ENCODE results near the gene PTPN14.

Gene PTPN14

GRCh38 chr1:214569357-214570004, 18.1 kb upstream of the PTPN14 start:
- DNase-seq (ENCODE audit: low read depth in 1 of 2, low spot score in 1 of 2) = no peak

- DNase-seq (ENCODE audit: low read depth in 1 of 2, low spot score in 1 of 2) = no peak
These were observed 16.9 kb upstream of the PTPN14 start for GRCh38 chr1:214568328-214568727.

GRCh38 chr1:214567481-214567980, 16.1 kb upstream of the PTPN14 start:
- DNase-seq (ENCODE audit: low read depth in 1 of 2, low spot score in 1 of 2) = no peak

DNA sequence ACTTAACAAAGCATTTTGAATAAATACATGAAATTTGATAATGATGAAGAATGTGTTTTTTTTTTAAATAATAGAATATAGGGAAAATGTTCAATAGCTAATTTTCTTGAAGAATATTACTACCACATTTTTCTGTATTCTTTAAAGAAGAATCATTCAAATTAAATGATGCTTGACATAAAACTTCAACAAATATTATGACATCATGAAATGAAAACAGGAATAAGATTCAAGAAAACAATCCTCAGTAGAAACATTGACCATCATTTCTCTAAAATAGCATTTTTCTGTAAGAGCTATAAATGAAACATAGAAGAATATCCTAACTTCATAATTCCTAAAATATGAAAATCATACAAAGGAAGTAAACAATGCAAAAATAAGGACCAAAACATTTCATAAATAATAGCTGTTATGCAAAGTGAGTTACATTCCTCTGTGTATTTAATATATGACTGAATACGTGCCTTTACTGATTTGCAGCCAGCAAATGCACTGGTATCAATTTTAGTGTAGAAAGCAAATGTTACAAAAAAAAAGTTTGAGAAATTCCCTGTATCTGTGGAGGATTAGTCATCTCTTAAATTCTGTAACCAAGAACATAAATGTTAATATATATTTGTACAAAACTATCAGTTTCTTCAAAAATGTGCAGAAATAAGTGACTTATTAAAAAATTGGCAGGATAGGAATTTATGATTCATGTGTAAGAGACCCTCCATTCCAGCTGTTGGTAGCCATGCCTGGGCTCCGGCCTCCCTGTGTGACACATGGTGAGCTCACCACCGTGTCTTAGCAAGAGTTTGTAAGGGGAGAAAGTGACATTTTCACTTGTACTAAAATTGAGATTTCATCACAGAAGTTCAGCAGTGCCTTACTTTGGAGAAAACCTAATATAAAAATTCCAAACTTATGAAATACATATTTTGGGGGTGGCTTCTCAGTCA, 15.0 kb upstream of the PTPN14 start:
- DNase-seq (ENCODE audit: low read depth in 1 of 2, low spot score in 1 of 2) = no peak

GRCh38 chr1:214565310-214565709, 13.9 kb upstream of the PTPN14 start:
- DNase-seq (ENCODE audit: low read depth in 1 of 2, low spot score in 1 of 2) = no peak

DNA sequence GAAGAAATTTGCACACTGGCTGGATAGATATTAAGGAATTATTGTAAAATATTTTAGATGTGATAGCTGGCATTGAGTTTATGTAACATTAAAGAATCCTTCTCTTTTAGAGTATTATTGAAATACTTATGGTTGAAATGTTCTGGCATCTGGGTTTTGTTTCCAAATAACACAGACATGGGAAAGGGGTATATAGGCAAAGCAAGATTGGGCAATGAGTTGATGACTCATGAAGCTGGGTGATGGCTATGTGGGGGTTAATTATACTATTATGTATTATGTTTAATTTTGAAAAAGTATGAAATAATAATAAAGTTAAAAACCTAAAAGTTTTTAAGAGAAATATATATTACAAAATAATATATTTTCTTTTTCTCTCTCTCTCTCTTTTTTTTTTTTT, 12.5 kb upstream of the PTPN14 start:
- no peak for DNase-seq (ENCODE audit: low read depth in 1 of 2, low spot score in 1 of 2)

- no peak for DNase-seq (ENCODE audit: low read depth in 1 of 2, low spot score in 1 of 2)
These were observed 6.7 kb upstream of the PTPN14 start for GRCh38 chr1:214557952-214558735.

DNA sequence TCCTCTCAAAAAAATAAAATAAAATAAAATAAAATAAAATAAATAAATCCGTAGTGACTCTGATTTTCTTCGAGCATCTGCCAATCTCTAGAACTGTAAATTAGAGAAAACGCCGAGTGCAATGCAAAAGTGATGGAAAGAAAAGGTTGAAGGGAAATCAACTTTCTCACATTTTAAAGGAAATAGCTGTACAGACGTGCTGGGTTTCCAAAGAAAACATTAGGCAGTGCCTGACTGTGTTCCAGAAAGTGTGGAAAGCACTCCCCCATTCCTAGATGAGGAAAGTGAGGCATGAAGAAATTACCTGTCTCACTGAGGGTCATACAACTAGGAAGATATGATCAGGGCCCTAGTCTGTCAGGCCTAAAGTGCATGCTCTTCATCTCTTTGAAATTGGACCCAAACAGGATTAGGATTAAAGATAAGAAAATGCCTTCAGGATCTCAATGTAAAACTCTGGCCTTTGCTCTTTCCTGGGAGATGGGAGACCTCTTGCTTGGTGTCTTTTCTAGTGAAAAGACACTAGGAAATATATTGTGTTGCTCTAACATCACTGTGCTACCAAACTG, 1.8 kb upstream of the PTPN14 start:
- DNase-seq (ENCODE audit: low read depth in 1 of 2, low spot score in 1 of 2) = no peak

DNA sequence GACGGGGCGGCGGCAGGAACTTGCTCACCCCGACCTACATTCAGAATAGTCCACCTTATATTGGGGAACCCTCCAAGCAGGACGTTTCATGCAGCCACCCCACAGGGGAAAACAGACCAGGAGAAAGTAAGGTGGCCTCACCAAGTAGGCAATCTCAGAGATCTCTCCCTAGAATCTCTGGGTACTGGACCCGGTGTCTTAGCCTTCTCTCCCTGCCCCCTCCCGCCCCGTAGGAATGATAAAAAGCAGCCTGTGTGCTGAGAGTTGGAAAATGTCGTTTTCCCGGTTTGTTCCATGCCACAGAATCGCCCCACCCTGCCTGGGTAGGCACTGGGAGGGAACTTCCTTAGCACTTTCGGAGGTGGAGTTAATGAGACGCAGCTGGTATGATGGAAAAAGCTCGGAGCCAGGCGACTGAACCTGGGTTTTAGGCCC, 789 bp upstream of the PTPN14 start:
- DNase-seq (ENCODE audit: low read depth in 1 of 2, low spot score in 1 of 2) = no peak

DNA sequence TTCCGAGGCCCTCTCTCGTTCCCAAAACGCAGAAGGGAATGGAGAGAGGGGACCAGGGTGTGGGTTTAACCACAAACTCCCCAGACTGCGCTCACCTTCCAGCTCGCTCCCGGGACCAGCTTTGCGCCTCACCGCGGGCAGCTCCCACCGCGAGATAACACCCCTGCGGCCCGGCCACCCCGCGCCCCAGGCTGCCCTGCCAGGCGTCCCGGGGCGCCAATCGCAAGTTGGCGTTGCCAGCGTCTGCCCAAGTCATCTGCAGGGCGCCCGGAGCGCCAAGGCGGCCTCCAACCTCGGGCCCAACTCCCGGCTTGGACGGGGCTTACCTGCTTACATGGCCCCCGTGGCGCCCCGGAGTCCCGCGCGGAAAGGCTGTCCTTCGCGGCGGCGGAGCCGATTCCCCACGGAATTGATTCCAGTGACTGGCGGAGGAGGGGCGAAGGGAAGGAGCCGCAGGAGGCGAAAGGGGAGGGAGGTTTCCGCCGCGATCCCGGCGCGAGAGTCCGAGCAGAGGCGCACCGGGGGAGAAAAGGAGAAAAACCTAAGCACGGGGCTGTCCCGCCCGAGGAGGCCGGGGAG, 456 bp downstream of the PTPN14 start:
- DNase-seq (ENCODE audit: low read depth in 1 of 2, low spot score in 1 of 2) = no peak

DNA sequence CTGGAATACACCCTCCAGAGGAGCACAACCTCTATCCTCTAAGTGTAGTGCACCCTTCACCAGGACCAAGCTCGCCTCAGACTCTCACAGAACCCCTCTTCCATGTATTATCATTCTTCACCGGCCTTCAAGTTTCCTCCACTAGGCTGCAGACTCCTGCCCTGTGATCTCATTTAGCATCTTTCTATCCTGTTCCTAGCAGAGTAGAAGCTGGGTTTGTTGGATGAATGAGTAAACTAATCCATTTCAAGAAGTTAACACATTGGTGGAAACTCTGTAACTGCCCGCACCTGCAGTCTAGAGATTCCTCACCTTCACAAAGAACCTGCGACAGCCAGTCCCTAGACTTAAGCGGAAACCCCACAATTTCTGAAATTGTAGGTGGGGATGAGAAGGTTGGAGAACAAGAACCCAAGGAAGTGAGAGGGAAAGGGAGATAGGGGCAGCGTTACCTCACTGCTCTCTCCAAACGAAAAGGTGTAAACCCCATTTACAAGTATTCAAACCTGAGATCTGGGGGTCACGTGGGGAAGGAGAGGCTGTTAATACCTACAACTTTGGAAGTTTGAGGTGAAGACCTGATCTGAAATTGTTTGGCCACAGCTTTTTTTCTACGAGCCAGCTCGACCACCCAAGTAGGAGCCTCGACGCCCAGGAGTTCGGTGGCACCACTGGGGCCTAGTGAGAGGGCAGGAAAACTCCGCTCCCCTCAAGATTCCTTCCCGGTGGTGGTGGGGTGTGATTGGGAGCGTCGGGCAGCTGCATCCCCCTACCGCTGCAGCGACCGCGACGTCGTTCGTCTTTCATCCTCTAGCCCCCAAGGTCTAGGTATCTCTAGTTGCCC, 1.2 kb downstream of the PTPN14 start:
- no peak for DNase-seq (ENCODE audit: low read depth in 1 of 2, low spot score in 1 of 2)

DNA sequence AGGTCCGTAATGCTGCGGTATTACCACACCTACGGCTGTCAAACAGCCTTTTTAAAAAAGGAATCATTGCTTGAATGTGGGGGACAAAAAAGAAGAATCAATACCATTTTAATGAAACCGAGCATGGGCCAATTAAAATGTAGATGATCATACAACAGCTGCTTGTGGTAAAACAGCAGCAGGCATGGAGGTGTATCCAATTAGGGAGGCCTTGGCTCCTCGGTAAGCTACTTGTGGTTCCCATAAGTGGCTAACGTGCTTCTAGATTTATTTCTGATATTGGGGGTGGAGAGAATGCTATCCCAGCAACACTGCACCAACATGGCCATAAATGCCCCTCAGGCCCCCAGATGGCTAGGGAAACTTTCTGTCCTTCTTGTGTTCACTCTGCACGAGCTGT, 1.8 kb downstream of the PTPN14 start:
- DNase-seq (ENCODE audit: low read depth in 1 of 2, low spot score in 1 of 2) = no peak

DNA sequence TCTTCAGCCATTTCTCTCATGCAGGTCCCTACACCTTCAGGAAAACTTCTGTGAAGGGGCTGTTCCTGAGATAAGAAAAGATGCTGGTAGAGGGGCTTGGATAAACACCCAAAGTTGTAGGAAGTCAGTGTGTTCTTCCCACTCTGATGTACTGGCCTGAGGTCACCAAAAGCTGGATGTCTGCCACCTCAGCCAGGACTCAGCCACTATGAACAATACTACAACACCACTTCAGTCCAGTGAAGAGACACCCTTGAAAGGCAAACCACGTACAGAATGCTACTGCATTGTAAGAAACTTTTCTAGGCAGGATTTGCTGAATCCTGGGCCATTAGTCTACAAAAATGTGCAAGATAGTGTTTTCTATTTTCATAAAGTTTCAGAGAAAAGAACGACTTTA, 2.4 kb downstream of the PTPN14 start:
- no peak for DNase-seq (ENCODE audit: low read depth in 1 of 2, low spot score in 1 of 2)

DNA sequence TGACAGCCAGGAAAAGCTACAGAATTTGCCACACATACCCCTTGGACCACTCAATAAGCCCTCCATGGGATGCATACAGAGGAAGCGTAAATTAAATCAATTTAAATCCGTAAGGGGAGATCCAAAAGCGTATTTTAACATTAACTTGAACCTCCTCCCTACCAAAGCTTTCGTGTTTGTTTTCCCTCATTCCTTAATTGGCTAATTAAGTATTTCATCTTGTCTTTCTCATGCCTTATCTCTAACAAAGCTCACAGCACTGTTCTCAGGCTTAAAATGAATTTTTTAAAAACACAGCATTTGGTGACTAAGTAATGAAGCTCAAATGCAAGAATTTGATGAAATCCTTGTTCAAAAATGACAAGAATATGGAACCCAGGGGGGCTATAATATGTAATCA, 3.1 kb downstream of the PTPN14 start:
- no peak for DNase-seq (ENCODE audit: low read depth in 1 of 2, low spot score in 1 of 2)

- no peak for DNase-seq (ENCODE audit: low read depth in 1 of 2, low spot score in 1 of 2)
These were observed 3.7 kb downstream of the PTPN14 start for GRCh38 chr1:214547747-214548146.

- DNase-seq (ENCODE audit: low read depth in 1 of 2, low spot score in 1 of 2) = no peak
These were observed 4.3 kb downstream of the PTPN14 start for GRCh38 chr1:214546886-214547641.

GRCh38 chr1:214546084-214546483, 5.3 kb downstream of the PTPN14 start:
- DNase-seq (ENCODE audit: low read depth in 1 of 2, low spot score in 1 of 2) = no peak

- DNase-seq (ENCODE audit: low read depth in 1 of 2, low spot score in 1 of 2) = no peak
These were observed 6.1 kb downstream of the PTPN14 start for GRCh38 chr1:214545293-214545692.

- no peak for DNase-seq (ENCODE audit: low read depth in 1 of 2, low spot score in 1 of 2)
These were observed 6.6 kb downstream of the PTPN14 start for GRCh38 chr1:214544791-214545190.

All from activated CD4-positive, alpha-beta T cell treated with anti-CD3 and anti-CD28 coated beads, Interleukin-2, amount 50 U/mL, for 24 hours (primary cell).